NT2/D1 (cell line): ENCODE data around the gene PLA2R1.

Experiments used
- SUZ12 ChIP-seq: IDR thresholded peaks from 2 replicates; pipeline ENCODE4 v1.6.1; 2011; ENCODE audit not compliant: insufficient read length, insufficient read depth; ENCODE audit errors: extremely low read depth
- YY1 ChIP-seq: IDR thresholded peaks from 2 replicates; pipeline ENCODE4 v1.6.1; 2011; ENCODE audit not compliant: insufficient read length, insufficient read depth
- ZNF274 ChIP-seq: IDR thresholded peaks from 2 replicates; pipeline ENCODE4 v1.6.1; 2011; ENCODE audit warnings: mild to moderate bottlenecking, low read depth, low read length

DNA sequence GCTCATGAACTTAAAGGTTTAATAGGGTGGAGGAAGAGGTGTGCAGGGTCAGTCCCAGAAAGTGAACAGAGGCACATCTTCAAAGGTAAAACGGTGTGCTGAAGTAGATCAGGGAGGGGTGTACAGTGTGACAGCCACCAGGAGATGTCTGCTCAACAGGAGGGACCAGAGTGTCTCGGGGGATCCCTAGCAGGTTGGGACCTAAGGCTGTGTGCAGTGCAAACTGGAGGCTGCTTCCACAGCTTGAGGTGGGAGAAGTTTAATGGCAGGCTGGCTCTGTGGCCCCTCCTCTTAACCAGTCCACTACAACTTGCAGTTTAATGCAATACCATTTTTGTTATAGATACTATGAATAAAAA is 33.2 kb downstream of the PLA2R1 start:
- TF ChIP-seq ZNF274 (no peak), SUZ12 (no peak), YY1 (no peak)
